GM12878 (cell line): ENCODE results near the gene C19orf12. TPM values are rescaled to one million over a fixed set of nuclear protein-coding genes. Genes with fewer than 3 reads are reported as not detected.

ENCODE experiments used
- BHLHE40 ChIP-seq, 2 experiments: fragments of 450-650 bp in 1 of 2; IDR thresholded peaks; 2 replicates each; pipeline ENCODE4 v1.6.1; 2011 to 2017; ENCODE audit warnings: low read depth in 2 of 2, borderline replicate concordance in 1 of 2, improper control_type of control experiment in 1 of 2, low read length in 1 of 2, mild to moderate bottlenecking in 1 of 2
- IRF4 ChIP-seq: IDR thresholded peaks from 2 replicates; pipeline ENCODE4 v1.6.1; 2011; ENCODE audit warnings: low read depth, low read length
- RAD21 ChIP-seq: IDR thresholded peaks from 2 replicates; pipeline ENCODE4 v1.6.1; 2011; ENCODE audit warnings: mild to moderate bottlenecking, low read depth, low read length, moderate library complexity; ENCODE audit not compliant: insufficient read depth
- RCOR1 ChIP-seq: conservative IDR thresholded peaks from 2 replicates; pipeline ENCODE4 v1.6.1; 2012; ENCODE audit warnings: low read depth, low read length, improper control_type of control experiment
- SMAD5 ChIP-seq: IDR thresholded peaks from 2 replicates; pipeline ENCODE4 v1.6.1; 2016; ENCODE audit warnings: antibody characterized with exemption, low read depth
- SUZ12 ChIP-seq: fragments of 200-600 bp; sonication (generic); IDR thresholded peaks from one replicate; pipeline ENCODE4 v1.6.1; 2018; ENCODE audit warnings: antibody characterized with exemption, mild to moderate bottlenecking; ENCODE audit not compliant: unreplicated experiment
- polyA plus RNA-seq, 11 experiments: library from polyadenylated mRNA; depleted of rRNA in 4 of 11; unstranded in 6 of 11; stranded (reverse) in 5 of 11; fragments of >200 nt; fragmentation: Nextera tagmentation in 4 of 11; fragmentation: Illumina TruSeq in 1 of 11; extraction: Ambion mirVana in 4 of 11; extraction: Trizol in 1 of 11; gene quantifications; 1 replicate in 1 of 11; 2 replicates in 10 of 11; pipeline versions ENCODE4 v1.2.1 to v1.2.3, GENCODE V29; 2011 to 2016; ENCODE audit warnings: inconsistent platforms in 2 of 11, missing spikeins in 2 of 11, low read depth in 1 of 11
- total RNA-seq, 4 experiments: library from RNA; depleted of rRNA in 3 of 4; stranded (reverse); fragments of >200 nt in 3 of 4; fragmentation: Illumina TruSeq in 1 of 4; extraction: Trizol in 1 of 4; gene quantifications; 2 replicates each; pipeline versions ENCODE4 v1.2.1 to v1.2.3, GENCODE V29; 2013 to 2021
- TF ChIP-seq, protein P1 (sequence below): IDR thresholded peaks from 2 replicates; pipeline ENCODE4 v1.6.1; 2011; ENCODE audit warnings: borderline replicate concordance, low read depth, mild to moderate bottlenecking, moderate library complexity, low read length; ENCODE audit not compliant: insufficient read depth, poor library complexity, severe bottlenecking
- TF ChIP-seq, protein P2 (sequence below): fragments of 450-650 bp; IDR thresholded peaks from 2 replicates; pipeline ENCODE4 v1.6.1; 2017; ENCODE audit warnings: mild to moderate bottlenecking

C19orf12 gene
- total and polyA plus RNA-seq, 10 of the 15 experiments (the other 5 are each of a cell fraction or from before 2014, with no cell fraction given): 2.3 to 23.5 (median 20.3) TPM

DNA sequence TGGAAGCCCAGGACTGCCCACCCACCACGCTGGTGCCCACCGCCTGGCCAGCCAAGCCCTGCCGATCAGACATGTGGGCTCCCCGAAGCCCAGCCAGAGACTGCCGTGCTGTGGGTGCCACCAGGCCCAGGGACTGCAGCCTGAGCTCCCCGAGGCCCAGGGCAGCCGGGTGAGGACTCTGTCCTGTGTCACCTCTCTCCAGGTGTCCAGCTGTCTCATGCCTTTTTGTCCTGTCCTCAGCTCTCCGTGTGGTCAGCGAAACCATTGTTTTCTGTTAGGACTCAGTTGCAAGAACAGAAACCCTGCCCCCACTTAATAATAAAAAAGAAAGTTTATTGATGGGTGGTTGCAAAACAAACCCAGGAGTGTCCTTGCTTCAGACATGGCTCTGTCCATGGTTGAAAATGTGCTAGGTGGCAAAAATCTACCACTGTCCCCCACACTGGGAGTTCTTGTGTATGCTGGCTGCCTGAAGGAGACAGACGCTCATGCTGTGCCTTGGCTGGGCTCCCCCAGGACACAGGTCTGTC lies 39.9 kb downstream of the C19orf12 start (continued):
- TF ChIP-seq SMAD5: no peak
- TF ChIP-seq, protein P1, sequence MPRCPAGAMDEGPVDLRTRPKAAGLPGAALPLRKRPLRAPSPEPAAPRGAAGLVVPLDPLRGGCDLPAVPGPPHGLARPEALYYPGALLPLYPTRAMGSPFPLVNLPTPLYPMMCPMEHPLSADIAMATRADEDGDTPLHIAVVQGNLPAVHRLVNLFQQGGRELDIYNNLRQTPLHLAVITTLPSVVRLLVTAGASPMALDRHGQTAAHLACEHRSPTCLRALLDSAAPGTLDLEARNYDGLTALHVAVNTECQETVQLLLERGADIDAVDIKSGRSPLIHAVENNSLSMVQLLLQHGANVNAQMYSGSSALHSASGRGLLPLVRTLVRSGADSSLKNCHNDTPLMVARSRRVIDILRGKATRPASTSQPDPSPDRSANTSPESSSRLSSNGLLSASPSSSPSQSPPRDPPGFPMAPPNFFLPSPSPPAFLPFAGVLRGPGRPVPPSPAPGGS: no peak
- TF ChIP-seq BHLHE40 (IDR thresholded peaks at IDR 0.05; ENCODE audit: borderline replicate concordance in 1 of 2, low read depth in 2 of 2, low read length in 1 of 2): no peak
- TF ChIP-seq, protein P2, sequence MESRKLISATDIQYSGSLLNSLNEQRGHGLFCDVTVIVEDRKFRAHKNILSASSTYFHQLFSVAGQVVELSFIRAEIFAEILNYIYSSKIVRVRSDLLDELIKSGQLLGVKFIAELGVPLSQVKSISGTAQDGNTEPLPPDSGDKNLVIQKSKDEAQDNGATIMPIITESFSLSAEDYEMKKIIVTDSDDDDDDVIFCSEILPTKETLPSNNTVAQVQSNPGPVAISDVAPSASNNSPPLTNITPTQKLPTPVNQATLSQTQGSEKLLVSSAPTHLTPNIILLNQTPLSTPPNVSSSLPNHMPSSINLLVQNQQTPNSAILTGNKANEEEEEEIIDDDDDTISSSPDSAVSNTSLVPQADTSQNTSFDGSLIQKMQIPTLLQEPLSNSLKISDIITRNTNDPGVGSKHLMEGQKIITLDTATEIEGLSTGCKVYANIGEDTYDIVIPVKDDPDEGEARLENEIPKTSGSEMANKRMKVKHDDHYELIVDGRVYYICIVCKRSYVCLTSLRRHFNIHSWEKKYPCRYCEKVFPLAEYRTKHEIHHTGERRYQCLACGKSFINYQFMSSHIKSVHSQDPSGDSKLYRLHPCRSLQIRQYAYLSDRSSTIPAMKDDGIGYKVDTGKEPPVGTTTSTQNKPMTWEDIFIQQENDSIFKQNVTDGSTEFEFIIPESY: no peak
- no peak for TF ChIP-seq RAD21
- no peak for TF ChIP-seq SUZ12
- no peak for TF ChIP-seq IRF4
- TF ChIP-seq RCOR1: no peak
